Loucy (cell line): ENCODE measurements around the gene C10orf67.

Experiments
- CTCF ChIP-seq: fragments of 200-600 bp; sonication (generic); conservative IDR thresholded peaks from 2 replicates; pipeline ENCODE4 v1.5.1; 2014; ENCODE audit warnings: mild to moderate bottlenecking, antibody characterized with exemption, low read length
- EZH2phosphoT487 ChIP-seq: fragments of 200-600 bp; IDR thresholded peaks from 2 replicates; pipeline ENCODE4 v1.6.1; 2018; ENCODE audit warnings: antibody characterized with exemption, mild to moderate bottlenecking, moderate library complexity, borderline replicate concordance

GRCh38 chr10:23173214-23174073 lies 171.2 kb downstream of the C10orf67 start:
- no peak for TF ChIP-seq CTCF
- TF ChIP-seq EZH2phosphoT487, result no peak
